Erythroblast (primary cell): ENCODE data around the gene RTN3.
"Not testable (repeated sequence)": the region's sequence is repeated elsewhere in the genome, so short reads cannot be mapped to it uniquely, and the experiment has no call there.

Experiments
- DNase-seq, 2 experiments: peaks; one replicate each; lab custom pipeline; 2025; lab: John Stamatoyannopoulos, UW
- GATA1 ChIP-seq: IDR thresholded peaks from 2 replicates; pipeline ENCODE4 v1.6.1; 2011; ENCODE audit warnings: low read depth, mild to moderate bottlenecking, control low read depth, low read length, moderate library complexity
- POLR2A ChIP-seq: IDR thresholded peaks from 2 replicates; pipeline ENCODE4 v1.6.1; 2011; ENCODE audit warnings: mild to moderate bottlenecking, low read length

RTN3 gene, protein sequence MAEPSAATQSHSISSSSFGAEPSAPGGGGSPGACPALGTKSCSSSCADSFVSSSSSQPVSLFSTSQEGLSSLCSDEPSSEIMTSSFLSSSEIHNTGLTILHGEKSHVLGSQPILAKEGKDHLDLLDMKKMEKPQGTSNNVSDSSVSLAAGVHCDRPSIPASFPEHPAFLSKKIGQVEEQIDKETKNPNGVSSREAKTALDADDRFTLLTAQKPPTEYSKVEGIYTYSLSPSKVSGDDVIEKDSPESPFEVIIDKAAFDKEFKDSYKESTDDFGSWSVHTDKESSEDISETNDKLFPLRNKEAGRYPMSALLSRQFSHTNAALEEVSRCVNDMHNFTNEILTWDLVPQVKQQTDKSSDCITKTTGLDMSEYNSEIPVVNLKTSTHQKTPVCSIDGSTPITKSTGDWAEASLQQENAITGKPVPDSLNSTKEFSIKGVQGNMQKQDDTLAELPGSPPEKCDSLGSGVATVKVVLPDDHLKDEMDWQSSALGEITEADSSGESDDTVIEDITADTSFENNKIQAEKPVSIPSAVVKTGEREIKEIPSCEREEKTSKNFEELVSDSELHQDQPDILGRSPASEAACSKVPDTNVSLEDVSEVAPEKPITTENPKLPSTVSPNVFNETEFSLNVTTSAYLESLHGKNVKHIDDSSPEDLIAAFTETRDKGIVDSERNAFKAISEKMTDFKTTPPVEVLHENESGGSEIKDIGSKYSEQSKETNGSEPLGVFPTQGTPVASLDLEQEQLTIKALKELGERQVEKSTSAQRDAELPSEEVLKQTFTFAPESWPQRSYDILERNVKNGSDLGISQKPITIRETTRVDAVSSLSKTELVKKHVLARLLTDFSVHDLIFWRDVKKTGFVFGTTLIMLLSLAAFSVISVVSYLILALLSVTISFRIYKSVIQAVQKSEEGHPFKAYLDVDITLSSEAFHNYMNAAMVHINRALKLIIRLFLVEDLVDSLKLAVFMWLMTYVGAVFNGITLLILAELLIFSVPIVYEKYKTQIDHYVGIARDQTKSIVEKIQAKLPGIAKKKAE

GRCh38 chr11:63681321-63682065 lies at the start of gene RTN3:
Gene RTN3 (plus strand): TSS chr11:63681500. CDS start chr11:63681637, 137 bp downstream.
- peak; percentile 98 to 99 for DNase-seq
- no peak for TF ChIP-seq GATA1
- TF ChIP-seq POLR2A = peak; percentile 97

DNA sequence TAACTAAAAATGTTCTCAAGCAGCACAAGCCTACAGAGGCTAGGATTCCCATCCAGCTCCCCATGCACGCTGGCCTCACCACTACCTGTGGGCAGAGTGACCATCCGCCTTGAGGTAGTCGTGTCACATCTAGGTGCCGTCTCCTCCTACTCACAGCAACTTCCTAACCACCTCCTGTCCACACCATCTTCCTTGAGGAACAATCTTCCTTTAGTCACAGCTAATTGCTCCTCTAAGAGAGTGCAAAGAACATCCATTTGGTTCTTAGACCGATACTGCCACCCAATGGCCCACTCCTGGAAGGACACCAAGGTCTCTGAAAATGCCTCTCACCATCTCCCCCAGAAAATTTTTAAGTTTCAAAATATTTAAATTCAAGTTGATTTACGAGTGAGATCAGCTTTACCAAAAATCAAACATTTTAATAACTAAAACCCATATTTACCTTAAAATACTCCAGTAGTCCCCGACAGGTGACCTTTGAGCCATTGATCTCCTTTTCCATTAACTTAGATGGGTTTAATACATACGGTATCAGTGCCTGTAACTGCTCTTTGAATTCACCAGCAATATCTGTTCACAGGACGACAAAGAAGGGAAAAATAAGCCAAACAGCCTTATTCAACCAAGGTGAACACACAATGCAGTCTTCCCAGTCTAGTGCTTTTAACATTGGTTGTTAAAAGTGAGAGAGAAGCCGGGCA lies 45.4 kb upstream of the RTN3 start:
- peak; percentile 64 to 85 for DNase-seq
- TF ChIP-seq POLR2A (no peak), GATA1 (no peak)

DNA sequence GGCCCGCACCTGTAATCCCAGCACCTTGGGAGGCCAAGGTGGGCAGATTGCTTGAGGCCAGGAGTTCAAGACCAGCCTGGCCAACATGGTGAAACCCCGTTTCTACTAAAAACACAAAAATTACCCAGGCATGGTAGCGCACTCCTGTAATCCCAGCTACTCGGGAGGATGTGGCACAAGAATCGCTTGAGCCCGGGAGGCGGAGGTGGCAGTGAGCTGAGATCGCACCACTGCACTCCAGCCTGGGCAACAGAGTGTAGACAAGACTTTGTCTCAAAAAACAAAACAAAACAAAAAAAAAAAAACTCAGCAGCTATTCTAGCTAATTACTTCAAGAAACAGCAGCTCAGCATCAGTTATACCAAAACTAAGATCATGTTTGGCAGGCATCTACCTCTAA lies 42.9 kb upstream of the RTN3 start:
- not testable (repeated sequence) for DNase-seq

DNA sequence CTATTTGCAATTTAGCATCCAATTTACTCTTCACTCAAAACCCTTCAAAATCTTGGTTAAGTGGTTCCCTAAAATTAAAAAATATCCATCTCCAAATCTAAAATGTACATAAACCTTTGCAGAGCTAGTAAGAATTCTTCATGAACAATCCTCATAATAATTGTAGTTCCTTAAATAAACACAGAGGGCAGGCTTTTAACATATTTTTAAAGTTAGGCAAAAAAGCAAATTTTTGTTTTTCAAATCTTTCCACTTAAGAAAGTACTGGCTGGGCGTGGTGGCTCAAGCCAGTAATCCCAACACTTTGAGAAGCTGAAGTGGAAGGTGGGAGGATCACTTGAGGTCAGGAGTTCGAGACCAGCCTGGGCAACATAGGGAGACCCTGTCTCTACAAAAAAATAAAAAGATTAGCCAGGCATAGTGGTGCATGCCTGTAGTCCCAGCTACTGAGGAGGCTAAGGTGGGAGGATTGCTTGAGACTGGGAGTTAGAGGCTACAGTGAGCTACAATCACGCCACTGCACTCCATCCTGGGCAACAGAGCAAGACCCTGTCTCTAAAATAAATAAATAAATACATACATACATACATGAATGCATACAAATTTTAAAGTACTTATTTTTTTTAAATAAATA lies 42.0 kb upstream of the RTN3 start:
- TF ChIP-seq GATA1 (no peak), POLR2A (no peak)
- DNase-seq = peak in 1 of 2 experiments; percentile 26

DNA sequence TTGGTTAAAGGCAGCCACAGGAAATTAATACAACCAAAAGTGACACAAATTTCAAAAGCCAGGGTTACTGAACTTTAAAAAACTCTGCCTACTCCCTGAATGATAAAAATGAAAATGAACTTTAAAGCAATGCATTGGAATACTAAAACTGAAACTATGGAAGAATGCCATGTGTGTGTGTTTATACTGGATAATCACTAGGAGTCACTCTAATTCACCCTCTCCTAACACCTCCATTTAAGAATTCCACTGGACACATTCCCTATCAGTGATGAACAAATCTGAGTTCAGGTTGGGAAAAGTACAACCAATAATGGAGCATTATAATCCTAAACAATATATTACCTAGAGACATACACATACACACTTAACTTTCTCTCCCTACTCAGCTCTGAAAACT lies 39.6 kb upstream of the RTN3 start:
- no peak for DNase-seq

GRCh38 chr11:63643205-63643604 lies 38.1 kb upstream of the RTN3 start:
- TF ChIP-seq GATA1 = no peak
- no peak for TF ChIP-seq POLR2A
- DNase-seq = no peak

More for the DNA sequence above, 39.6 kb upstream of the RTN3 start:
- no peak for TF ChIP-seq POLR2A
- no peak for TF ChIP-seq GATA1

DNA sequence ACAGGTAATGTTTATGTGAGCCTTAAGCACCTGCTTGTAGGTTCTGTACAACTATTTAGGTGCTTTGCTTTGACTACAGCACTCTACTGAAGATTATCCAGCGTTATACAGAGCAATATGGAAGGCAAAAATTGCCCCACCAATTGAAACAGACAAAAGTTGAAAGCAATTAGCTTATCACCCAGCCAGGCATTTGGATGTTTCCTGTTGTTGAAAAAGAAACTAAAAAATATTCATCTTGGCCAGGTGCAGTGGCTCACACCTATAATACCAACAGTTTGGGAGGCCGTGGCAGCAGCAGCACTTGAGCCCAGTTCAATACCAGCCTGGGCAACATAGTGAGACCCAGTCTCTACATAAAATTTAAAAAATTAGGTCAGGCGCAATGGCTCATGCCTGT lies 28.6 kb upstream of the RTN3 start:
- no peak for TF ChIP-seq GATA1
- TF ChIP-seq POLR2A = no peak
- no peak for DNase-seq

- no peak for TF ChIP-seq POLR2A
- no peak for TF ChIP-seq GATA1
- no peak for DNase-seq
Measured at GRCh38 chr11:63660972-63661371, 20.3 kb upstream of the RTN3 start.

GRCh38 chr11:63663809-63664208 lies 17.5 kb upstream of the RTN3 start:
- no peak for TF ChIP-seq GATA1
- no peak for TF ChIP-seq POLR2A
- DNase-seq = no peak

DNA sequence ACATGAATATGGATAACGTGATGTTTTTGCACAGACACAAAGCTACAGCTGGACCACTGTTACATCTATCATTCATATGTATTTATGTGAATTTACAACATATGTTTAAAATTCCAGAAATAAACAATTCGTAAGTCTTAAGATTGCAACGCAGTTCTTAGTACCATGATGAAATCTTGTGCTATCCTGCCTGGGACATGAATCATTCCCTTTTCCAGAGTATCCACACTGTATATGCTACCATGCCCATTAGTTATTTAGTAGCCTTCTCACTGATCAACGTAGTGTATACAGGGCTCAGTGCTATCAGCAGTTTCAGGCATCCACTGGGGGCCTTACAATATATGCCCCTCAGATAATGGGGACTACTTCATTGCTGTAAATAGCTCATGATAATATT lies 14.4 kb upstream of the RTN3 start:
- TF ChIP-seq GATA1 = no peak
- no peak for TF ChIP-seq POLR2A
- no peak for DNase-seq

DNA sequence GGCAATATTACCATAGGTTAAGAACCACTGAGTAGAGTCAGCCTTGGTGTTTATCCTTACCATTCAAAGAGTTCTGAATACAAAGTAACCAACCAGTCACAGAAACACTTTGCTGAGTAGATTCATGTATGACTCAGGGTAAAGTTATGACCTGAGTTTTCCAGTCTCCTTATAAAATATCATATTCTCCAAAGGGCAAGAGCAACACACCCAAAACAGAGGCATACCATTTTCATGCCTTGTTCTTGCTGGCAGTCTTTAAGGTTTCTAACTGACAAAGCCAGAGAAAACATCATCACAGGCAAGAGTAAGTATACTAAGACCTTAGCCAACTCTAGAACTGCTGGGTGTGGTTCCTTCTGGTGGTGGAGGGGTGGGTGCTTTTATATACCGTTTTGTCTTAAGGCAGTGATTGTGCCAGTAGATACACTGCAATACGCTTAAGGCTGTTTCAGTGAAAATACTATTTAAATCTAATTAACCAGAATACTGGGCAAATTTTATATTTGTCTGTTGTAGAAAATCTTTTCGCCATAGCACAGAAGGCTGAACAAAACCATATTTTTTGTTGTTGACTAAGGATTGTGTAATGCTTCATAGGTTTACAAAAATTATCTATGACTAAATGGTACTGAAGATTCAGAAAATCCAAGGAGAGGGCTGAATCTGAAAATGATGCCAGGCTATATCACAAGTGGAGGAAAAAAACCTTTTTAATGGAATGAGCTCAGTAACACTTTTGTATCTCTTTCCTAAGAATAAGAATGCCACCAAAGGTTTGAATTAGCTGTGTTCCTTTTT lies 13.1 kb upstream of the RTN3 start:
- peak in 1 of 2 experiments; percentile 14 for DNase-seq
- no peak for TF ChIP-seq GATA1
- no peak for TF ChIP-seq POLR2A

GRCh38 chr11:63670096-63670432 lies 11.2 kb upstream of the RTN3 start:
- TF ChIP-seq POLR2A (no peak), GATA1 (no peak)
- DNase-seq = no peak
